GM23338 (cell line): ENCODE results near the gene MAPK6. TPM values are rescaled to one million over a fixed set of nuclear protein-coding genes. Genes with fewer than 3 reads are reported as not detected.

Experiments
- ATAC-seq: fragments of 200-7000 bp; cut with Tn5 transposase; 3 replicates; pipeline ENCODE4 v1.9.1; 2020
- DNase-seq: peaks from one replicate; pipeline ENCODE4 v3.0.0-alpha.2; 2015; ENCODE audit warnings: low spot score
- H2AFZ ChIP-seq: fragments of 200-600 bp; sonication (generic); 2 replicates; pipeline ENCODE4 v1.8.0; 2016; ENCODE audit warnings: antibody characterized with exemption, mild to moderate bottlenecking, moderate library complexity
- H3F3A ChIP-seq: fragments of 200-600 bp; sonication (generic); replicated peaks from 2 replicates; pipeline ENCODE4 v1.8.0; 2017; ENCODE audit warnings: antibody characterized with exemption, mixed run types, low read depth
- H3K27ac ChIP-seq: fragments of 200-600 bp; sonication (generic); 2 replicates; pipeline ENCODE4 v1.6.1; 2016; ENCODE audit warnings: low read depth
- H3K27me3 ChIP-seq: fragments of 200-600 bp; sonication (generic); 2 replicates; pipeline ENCODE4 v1.8.0; 2016; ENCODE audit warnings: mild to moderate bottlenecking, mixed run types, moderate library complexity; ENCODE audit not compliant: insufficient read depth
- H3K36me3 ChIP-seq: fragments of 200-600 bp; sonication (generic); 2 replicates; pipeline ENCODE4 v1.8.0; 2016; ENCODE audit warnings: mild to moderate bottlenecking; ENCODE audit not compliant: insufficient read depth
- H3K4me1 ChIP-seq: fragments of 200-600 bp; sonication (generic); 2 replicates; pipeline ENCODE4 v1.8.0; 2016; ENCODE audit warnings: mild to moderate bottlenecking, moderate library complexity; ENCODE audit not compliant: insufficient read depth
- H3K4me2 ChIP-seq: fragments of 200-600 bp; sonication (generic); 2 replicates; pipeline ENCODE4 v1.7.1; 2017; ENCODE audit warnings: mixed run types
- H3K4me3 ChIP-seq: fragments of 200-600 bp; sonication (generic); 2 replicates; pipeline ENCODE4 v1.6.1; 2016; ENCODE audit warnings: mixed run types
- H3K79me2 ChIP-seq: fragments of 200-600 bp; sonication (generic); replicated peaks from 2 replicates; pipeline ENCODE4 v1.8.0; 2017; ENCODE audit warnings: mild to moderate bottlenecking; ENCODE audit not compliant: insufficient read depth
- H3K9me2 ChIP-seq: fragments of 200-600 bp; sonication (generic); 2 replicates; pipeline ENCODE4 v1.8.0; 2017; ENCODE audit not compliant: insufficient read depth
- H4K20me1 ChIP-seq: fragments of 200-600 bp; sonication (generic); replicated peaks from 2 replicates; pipeline ENCODE4 v1.8.0; 2017; ENCODE audit warnings: mild to moderate bottlenecking; ENCODE audit not compliant: insufficient read depth
- H3K27ac Mint-ChIP-seq: 2 replicates; pipeline ENCODE4 v1.8.0; 2020; ENCODE audit warnings: inconsistent platforms, mild to moderate bottlenecking, moderate library complexity, mixed read lengths
- H3K27me3 Mint-ChIP-seq: 3 replicates; pipeline ENCODE4 v1.8.0; 2022; ENCODE audit warnings: low read depth, mild to moderate bottlenecking, moderate library complexity, mixed read lengths, inconsistent platforms; ENCODE audit not compliant: insufficient read depth, poor library complexity
- H3K36me3 Mint-ChIP-seq: 3 replicates; pipeline ENCODE4 v1.8.0; 2021; ENCODE audit warnings: low read depth, mild to moderate bottlenecking, inconsistent platforms, moderate library complexity, mixed read lengths
- H3K4me1 Mint-ChIP-seq: 3 replicates; pipeline ENCODE4 v1.8.0; 2020; ENCODE audit warnings: mild to moderate bottlenecking, inconsistent platforms, mixed read lengths
- H3K4me3 Mint-ChIP-seq: 3 replicates; pipeline ENCODE4 v1.8.0; 2021; ENCODE audit warnings: moderate library complexity, mild to moderate bottlenecking, inconsistent platforms, mixed read lengths
- H3K9me3 Mint-ChIP-seq: 3 replicates; pipeline ENCODE4 v1.8.0; 2020; ENCODE audit warnings: moderate library complexity, mild to moderate bottlenecking, inconsistent platforms, mixed read lengths
- CTCF ChIP-seq, 2 experiments: fragments of 200-600 bp in 1 of 2; sonication (generic) in 1 of 2; conservative IDR thresholded peaks; 2 replicates each; pipeline versions ENCODE4 v1.5.1 to v1.6.1; 2016 to 2017; ENCODE audit warnings: antibody characterized with exemption in 2 of 2, low read depth in 2 of 2, mild to moderate bottlenecking in 2 of 2, moderate library complexity in 1 of 2
- ETS1 ChIP-seq: IDR thresholded peaks from 2 replicates; pipeline ENCODE4 v1.6.1; 2016; ENCODE audit warnings: antibody characterized with exemption
- EZH2 ChIP-seq: fragments of 200-600 bp; sonication (generic); IDR thresholded peaks from one replicate; pipeline ENCODE4 v1.8.0; 2017; ENCODE audit warnings: antibody characterized with exemption, mild to moderate bottlenecking, low read depth; ENCODE audit not compliant: unreplicated experiment
- EZH2phosphoT487 ChIP-seq: fragments of 200-600 bp; sonication (generic); IDR thresholded peaks from one replicate; pipeline ENCODE4 v1.8.1; 2018; ENCODE audit warnings: antibody characterized with exemption; ENCODE audit not compliant: unreplicated experiment
- JUNB ChIP-seq: IDR thresholded peaks from one replicate; pipeline ENCODE4 v1.6.1; 2016; ENCODE audit warnings: antibody characterized with exemption; ENCODE audit not compliant: unreplicated experiment
- POLR2AphosphoS5 ChIP-seq: IDR thresholded peaks from 2 replicates; pipeline ENCODE4 v1.6.1; 2016; ENCODE audit warnings: antibody characterized with exemption, low read depth
- REST ChIP-seq: IDR thresholded peaks from one replicate; pipeline ENCODE4 v1.6.1; 2018; ENCODE audit warnings: antibody characterized with exemption; ENCODE audit not compliant: unreplicated experiment
- ZNF114 ChIP-seq: fragments of 250-450 bp; sonication (Bioruptor Pico); IDR thresholded peaks from 2 replicates; pipeline ENCODE4 v1.5.0; 2020; ENCODE audit warnings: mild to moderate bottlenecking, moderate library complexity
- ZNF331 ChIP-seq: fragments of 250-450 bp; sonication (Bioruptor Pico); IDR thresholded peaks from 2 replicates; pipeline ENCODE4 v1.5.0; 2020; ENCODE audit warnings: low read depth, mild to moderate bottlenecking, moderate library complexity
- polyA plus RNA-seq: library from polyadenylated mRNA; unstranded; fragments of >200 nt; fragmentation: Nextera tagmentation; extraction: Ambion mirVana; gene quantifications from 2 replicates; pipeline ENCODE4 v1.2.1, GENCODE V29; 2016
- total RNA-seq: library from RNA; depleted of rRNA; stranded (reverse); fragments of >200 nt; shearing (Covaris generic); gene quantifications from 2 replicates; pipeline ENCODE4 v1.2.3, GENCODE V29; 2014
- TF ChIP-seq, protein P1 (sequence below): fragments of 250-450 bp; sonication (Bioruptor Pico); IDR thresholded peaks from 2 replicates; pipeline ENCODE4 v1.5.0; 2020; ENCODE audit warnings: mild to moderate bottlenecking, moderate library complexity

The MAPK6 gene
- total and polyA plus RNA-seq, 2 experiments from 2014 or later = 40.9 to 92.3 TPM

DNA sequence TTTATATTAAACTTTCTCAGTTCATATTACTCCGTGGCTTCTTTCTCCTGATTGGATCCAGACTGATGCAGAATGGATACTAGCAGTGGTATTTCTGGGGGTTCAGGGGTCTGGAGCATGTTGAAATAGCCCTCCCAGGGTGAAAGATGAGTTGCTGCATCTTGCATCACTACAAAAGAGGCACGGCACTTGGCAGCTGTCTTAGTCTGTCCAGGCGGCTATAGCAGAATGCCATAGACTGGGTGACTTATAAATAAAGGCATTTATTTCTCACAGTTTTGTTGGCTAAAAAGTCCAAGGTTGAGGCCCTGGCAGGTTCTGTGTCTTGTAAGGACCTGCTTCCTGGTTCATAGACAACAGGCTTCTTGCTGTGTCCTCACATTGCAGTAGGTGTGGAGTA is 94.2 kb downstream of the MAPK6 start:
- 0 out of 3 replicates have a peak, but pooled peaks cover 5% of the 10 kb centered on the region for H3K9me3 Mint-ChIP-seq
- no peak overlapping the region for H3K27ac Mint-ChIP-seq
- Histone ChIP-seq H3K4me2 (no peak overlapping the region), H2AFZ (no peak overlapping the region), H3K4me3 (no peak overlapping the region), H3K27me3 (peaks cover 42% of the 10 kb centered on the region), H3K36me3 (no peaks in the 10 kb centered on the region), H3K27ac (no peak overlapping the region), H3K9me2 (no peaks in the 10 kb centered on the region), H3K79me2 (no peaks in the 10 kb centered on the region), H3K4me1 (peaks cover 16% of the 10 kb centered on the region; the same call in 1 of the 2 replicates), H3F3A (no peaks in the 10 kb centered on the region), H4K20me1 (no peaks in the 10 kb centered on the region)
- H3K36me3 Mint-ChIP-seq = no peaks in the 10 kb centered on the region
- TF ChIP-seq ETS1 = no peak
- no peak for TF ChIP-seq EZH2phosphoT487
- no peak for TF ChIP-seq ZNF331 (CRISPR knock-in tag)
- TF ChIP-seq, protein P1, sequence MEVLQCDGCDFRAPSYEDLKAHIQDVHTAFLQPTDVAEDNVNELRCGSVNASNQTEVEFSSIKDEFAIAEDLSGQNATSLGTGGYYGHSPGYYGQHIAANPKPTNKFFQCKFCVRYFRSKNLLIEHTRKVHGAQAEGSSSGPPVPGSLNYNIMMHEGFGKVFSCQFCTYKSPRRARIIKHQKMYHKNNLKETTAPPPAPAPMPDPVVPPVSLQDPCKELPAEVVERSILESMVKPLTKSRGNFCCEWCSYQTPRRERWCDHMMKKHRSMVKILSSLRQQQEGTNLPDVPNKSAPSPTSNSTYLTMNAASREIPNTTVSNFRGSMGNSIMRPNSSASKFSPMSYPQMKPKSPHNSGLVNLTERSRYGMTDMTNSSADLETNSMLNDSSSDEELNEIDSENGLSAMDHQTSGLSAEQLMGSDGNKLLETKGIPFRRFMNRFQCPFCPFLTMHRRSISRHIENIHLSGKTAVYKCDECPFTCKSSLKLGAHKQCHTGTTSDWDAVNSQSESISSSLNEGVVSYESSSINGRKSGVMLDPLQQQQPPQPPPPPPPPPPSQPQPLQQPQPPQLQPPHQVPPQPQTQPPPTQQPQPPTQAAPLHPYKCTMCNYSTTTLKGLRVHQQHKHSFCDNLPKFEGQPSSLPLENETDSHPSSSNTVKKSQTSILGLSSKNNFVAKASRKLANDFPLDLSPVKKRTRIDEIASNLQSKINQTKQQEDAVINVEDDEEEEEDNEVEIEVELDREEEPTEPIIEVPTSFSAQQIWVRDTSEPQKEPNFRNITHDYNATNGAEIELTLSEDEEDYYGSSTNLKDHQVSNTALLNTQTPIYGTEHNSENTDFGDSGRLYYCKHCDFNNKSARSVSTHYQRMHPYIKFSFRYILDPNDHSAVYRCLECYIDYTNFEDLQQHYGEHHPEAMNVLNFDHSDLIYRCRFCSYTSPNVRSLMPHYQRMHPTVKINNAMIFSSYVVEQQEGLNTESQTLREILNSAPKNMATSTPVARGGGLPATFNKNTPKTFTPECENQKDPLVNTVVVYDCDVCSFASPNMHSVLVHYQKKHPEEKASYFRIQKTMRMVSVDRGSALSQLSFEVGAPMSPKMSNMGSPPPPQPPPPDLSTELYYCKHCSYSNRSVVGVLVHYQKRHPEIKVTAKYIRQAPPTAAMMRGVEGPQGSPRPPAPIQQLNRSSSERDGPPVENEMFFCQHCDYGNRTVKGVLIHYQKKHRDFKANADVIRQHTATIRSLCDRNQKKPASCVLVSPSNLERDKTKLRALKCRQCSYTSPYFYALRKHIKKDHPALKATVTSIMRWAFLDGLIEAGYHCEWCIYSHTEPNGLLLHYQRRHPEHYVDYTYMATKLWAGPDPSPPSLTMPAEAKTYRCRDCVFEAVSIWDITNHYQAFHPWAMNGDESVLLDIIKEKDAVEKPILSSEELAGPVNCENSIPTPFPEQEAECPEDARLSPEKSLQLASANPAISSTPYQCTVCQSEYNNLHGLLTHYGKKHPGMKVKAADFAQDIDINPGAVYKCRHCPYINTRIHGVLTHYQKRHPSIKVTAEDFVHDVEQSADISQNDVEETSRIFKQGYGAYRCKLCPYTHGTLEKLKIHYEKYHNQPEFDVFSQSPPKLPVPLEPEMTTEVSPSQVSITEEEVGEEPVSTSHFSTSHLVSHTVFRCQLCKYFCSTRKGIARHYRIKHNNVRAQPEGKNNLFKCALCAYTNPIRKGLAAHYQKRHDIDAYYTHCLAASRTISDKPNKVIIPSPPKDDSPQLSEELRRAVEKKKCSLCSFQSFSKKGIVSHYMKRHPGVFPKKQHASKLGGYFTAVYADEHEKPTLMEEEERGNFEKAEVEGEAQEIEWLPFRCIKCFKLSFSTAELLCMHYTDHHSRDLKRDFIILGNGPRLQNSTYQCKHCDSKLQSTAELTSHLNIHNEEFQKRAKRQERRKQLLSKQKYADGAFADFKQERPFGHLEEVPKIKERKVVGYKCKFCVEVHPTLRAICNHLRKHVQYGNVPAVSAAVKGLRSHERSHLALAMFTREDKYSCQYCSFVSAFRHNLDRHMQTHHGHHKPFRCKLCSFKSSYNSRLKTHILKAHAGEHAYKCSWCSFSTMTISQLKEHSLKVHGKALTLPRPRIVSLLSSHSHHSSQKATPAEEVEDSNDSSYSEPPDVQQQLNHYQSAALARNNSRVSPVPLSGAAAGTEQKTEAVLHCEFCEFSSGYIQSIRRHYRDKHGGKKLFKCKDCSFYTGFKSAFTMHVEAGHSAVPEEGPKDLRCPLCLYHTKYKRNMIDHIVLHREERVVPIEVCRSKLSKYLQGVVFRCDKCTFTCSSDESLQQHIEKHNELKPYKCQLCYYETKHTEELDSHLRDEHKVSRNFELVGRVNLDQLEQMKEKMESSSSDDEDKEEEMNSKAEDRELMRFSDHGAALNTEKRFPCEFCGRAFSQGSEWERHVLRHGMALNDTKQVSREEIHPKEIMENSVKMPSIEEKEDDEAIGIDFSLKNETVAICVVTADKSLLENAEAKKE = no peak
- no peak for TF ChIP-seq EZH2
- TF ChIP-seq CTCF (conservative IDR thresholded peaks at IDR 0.05; ENCODE audit: low read depth in 2 of 2) = no peak
- no peak for TF ChIP-seq POLR2AphosphoS5
- no peak for TF ChIP-seq ZNF114 (CRISPR knock-in tag)
- no peak for TF ChIP-seq REST
- no peak for TF ChIP-seq JUNB
- DNase-seq (no peak), ATAC-seq (no peak)
- peaks cover 26% of the 10 kb centered on the region for H3K4me1 Mint-ChIP-seq
- H3K27me3 Mint-ChIP-seq = peaks cover 36% of the 10 kb centered on the region
- H3K4me3 Mint-ChIP-seq = no peak overlapping the region
